HG02678 (cell line): ENCODE data around the gene NAIF1.
"Not testable (repeated sequence)": the region's sequence is repeated elsewhere in the genome, so short reads cannot be mapped to it uniquely, and the experiment has no call there.

Experiments
- ATAC-seq: cut with Tn5 transposase; IDR thresholded peaks from one replicate; pipeline ENCODE4 v1.9.1; 2021; ENCODE audit warnings: mild to moderate bottlenecking, moderate library complexity; ENCODE audit not compliant: unreplicated experiment

The NAIF1 gene

GRCh38 chr9:128036522-128036921, 30.6 kb downstream of the NAIF1 start:
- ATAC-seq = not testable (repeated sequence)

GRCh38 chr9:128034821-128035652, 32.1 kb downstream of the NAIF1 start:
- ATAC-seq = no peak

DNA sequence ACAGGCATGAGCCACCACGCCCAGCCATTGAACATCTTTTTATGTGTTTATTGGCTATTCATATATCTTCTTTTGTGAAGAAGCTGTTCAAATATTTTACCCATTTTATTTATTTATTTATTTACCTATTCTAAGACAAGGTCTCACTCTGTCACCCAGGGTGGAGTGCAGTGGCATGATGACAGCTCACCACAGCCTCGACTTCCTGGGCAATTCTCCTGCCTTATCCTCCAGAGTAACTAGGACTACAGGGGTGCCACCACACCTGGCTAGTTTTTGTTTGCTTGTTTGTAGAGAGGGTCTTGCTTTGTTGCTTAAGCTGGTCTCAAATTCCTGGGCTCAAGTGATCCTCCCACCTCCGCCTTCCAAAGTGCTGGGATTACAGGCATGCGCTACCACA, 33.5 kb downstream of the NAIF1 start:
- ATAC-seq = no peak

DNA sequence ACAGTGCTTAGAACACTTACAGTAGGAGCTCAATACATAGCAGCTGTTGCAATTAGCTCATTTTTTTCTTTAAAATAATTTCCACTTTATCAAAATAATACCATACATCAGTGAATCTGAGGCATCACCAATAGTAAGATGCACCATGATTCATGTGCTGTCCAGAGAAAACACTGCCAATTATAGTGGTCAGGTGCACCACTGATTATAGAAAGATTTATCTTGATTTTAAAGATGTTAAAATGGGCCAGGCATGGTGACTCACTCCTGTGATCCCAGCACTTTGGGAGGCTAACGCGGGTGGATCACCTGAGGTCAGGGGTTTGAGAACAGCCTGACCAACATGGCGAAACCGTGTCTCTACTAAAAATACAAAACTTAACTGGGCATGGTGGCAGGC, 39.4 kb downstream of the NAIF1 start:
- no peak for ATAC-seq

GRCh38 chr9:128026773-128027541, 40.2 kb downstream of the NAIF1 start:
- no peak for ATAC-seq

GRCh38 chr9:128026255-128026772, 40.8 kb downstream of the NAIF1 start:
- ATAC-seq = no peak

GRCh38 chr9:128025736-128026135, 41.4 kb downstream of the NAIF1 start:
- no peak for ATAC-seq

- no peak for ATAC-seq
These were observed 42.3 kb downstream of the NAIF1 start for GRCh38 chr9:128024761-128025308.

DNA sequence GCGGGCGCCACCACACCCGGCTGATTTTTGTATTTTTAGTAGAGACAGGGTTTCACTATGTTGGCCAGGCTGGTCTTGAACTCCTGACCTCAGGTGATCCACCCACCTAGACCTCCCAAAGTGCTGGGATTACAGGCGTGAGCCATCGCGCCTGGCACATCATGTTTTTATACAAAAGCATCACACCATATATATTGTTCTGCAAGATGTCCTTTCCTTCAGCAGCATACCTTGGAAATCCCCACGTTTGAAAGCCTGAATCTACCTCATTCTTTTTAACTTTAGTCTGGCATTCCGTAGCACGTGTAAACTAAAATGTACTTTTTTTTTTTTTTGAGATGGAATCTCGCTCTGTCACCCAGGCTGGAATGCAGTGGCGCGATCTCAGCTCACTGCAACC, 43.4 kb downstream of the NAIF1 start:
- not testable (repeated sequence) for ATAC-seq

GRCh38 chr9:128022886-128023285, 44.2 kb downstream of the NAIF1 start:
- no peak for ATAC-seq

DNA sequence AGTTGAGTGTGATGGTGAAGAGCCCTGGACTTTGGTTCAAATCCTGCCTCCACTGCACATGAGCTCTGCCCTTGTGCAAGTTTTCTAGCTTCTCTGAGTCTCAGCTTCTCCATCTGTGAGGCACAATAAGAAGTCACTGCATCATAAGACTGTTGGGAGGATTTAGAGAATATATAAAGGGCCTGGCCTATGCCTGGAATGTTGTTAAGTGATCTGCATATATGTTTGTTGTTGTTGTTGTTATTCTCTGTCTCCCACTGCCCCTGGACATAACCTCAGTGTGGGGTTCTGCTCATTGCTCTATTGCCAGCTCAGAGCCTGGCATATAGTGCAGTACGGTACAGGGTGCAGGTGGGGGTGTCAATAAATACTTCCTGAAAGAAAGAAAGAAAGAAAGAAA, 46.0 kb downstream of the NAIF1 start:
- no peak for ATAC-seq

- no peak for ATAC-seq
These were observed 46.4 kb downstream of the NAIF1 start for GRCh38 chr9:128020692-128021091.

DNA sequence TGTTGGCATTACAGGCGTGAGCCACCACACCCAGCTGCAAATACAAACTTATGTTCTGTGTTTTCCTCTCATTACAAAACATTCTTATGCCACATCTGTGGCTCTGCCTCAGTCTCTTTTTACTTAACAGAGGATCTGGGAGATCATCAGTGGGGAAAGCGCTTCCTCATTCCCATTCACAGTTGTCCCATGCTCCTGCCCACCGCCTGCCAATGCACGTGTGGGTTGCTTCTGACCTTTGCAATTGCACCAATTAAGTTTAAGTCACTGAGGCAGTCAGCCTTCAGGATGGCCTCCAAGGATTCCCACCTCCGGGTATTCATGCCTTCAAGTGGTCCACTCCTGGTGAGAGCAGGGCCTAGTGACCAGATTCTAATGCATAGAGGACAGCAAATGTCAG, 51.4 kb downstream of the NAIF1 start:
- ATAC-seq = no peak
